ENCODE data around the gene ANKRD33B. TPM values are rescaled to one million over a fixed set of nuclear protein-coding genes. Genes with fewer than 3 reads are reported as not detected.
A peak's percentile ranks its signal among the peaks of the same experiment; 100 is the strongest.
"Not testable (repeated sequence)": the region's sequence is repeated elsewhere in the genome, so short reads cannot be mapped to it uniquely, and the experiment has no call there.

ANKRD33B gene
- total RNA-seq, 1 donor from 2014 or later = 14.2 TPM

GRCh38 chr5:10572451-10572850 is 8.6 kb downstream of the ANKRD33B start:
- peaks cover 22% of the 10 kb centered on the region for H3K4me1 ChIP-seq
- TF ChIP-seq POLR2AphosphoS5 (IDR thresholded peaks at IDR 0.05; ENCODE audit: insufficient read depth in 1 of 2, low read depth in 1 of 2) (no peak), CTCF (IDR thresholded peaks at IDR 0.05) (no peak), POLR2A (IDR thresholded peaks at IDR 0.05) (no peak)
- no peaks in the 10 kb centered on the region for H3K36me3 ChIP-seq
- H3K27ac ChIP-seq = no peak overlapping the region
- no peak overlapping the region for H3K4me3 ChIP-seq
- no peaks in the 10 kb centered on the region for H3K9me3 ChIP-seq
- intact Hi-C loops (cut with DNase I) = no loop called here
- H3K27me3 ChIP-seq = no peaks in the 10 kb centered on the region
- DNase-seq (ENCODE audit: extremely low spot score in 2 of 2) = no peak

- no peak for TF ChIP-seq CTCF (IDR thresholded peaks at IDR 0.05)
- no peak for TF ChIP-seq POLR2A (IDR thresholded peaks at IDR 0.05)
- no peak for TF ChIP-seq POLR2AphosphoS5 (IDR thresholded peaks at IDR 0.05; ENCODE audit: insufficient read depth in 1 of 2, low read depth in 1 of 2)
- Histone ChIP-seq H3K4me3 (no peak overlapping the region), H3K4me1 (peaks cover 20% of the 10 kb centered on the region), H3K27me3 (no peaks in the 10 kb centered on the region), H3K9me3 (no peaks in the 10 kb centered on the region), H3K36me3 (no peaks in the 10 kb centered on the region), H3K27ac (no peak overlapping the region)
- intact Hi-C loops (cut with DNase I) = no loop called here
- no peak for DNase-seq (ENCODE audit: extremely low spot score in 2 of 2)
These were observed 9.7 kb downstream of the ANKRD33B start for GRCh38 chr5:10573487-10574145.

- DNase-seq (ENCODE audit: extremely low spot score in 2 of 2); H3K4me3 ChIP-seq; H3K36me3 ChIP-seq; H3K27ac ChIP-seq; H3K9me3 ChIP-seq; intact Hi-C loops (cut with DNase I); H3K27me3 ChIP-seq: not testable (repeated sequence)
- peaks cover 18% of the 10 kb centered on the region for H3K4me1 ChIP-seq
These were observed 11.0 kb downstream of the ANKRD33B start for GRCh38 chr5:10574879-10575278.

GRCh38 chr5:10576121-10576789 is 12.4 kb downstream of the ANKRD33B start:
- peaks cover 21% of the 10 kb centered on the region for H3K4me1 ChIP-seq
- H3K27me3 ChIP-seq = no peaks in the 10 kb centered on the region
- H3K27ac ChIP-seq = no peak overlapping the region
- H3K36me3 ChIP-seq = no peaks in the 10 kb centered on the region
- no peaks in the 10 kb centered on the region for H3K9me3 ChIP-seq
- TF ChIP-seq POLR2AphosphoS5 (IDR thresholded peaks at IDR 0.05; ENCODE audit: insufficient read depth in 1 of 2, low read depth in 1 of 2) (no peak), CTCF (IDR thresholded peaks at IDR 0.05) (no peak), POLR2A (IDR thresholded peaks at IDR 0.05) (no peak)
- intact Hi-C loops (cut with DNase I) = no loop called here
- peak in 1 of 2 donors; percentile 10 for DNase-seq (ENCODE audit: extremely low spot score in 2 of 2)
- H3K4me3 ChIP-seq = no peak overlapping the region

GRCh38 chr5:10576790-10577189 is 12.9 kb downstream of the ANKRD33B start:
- Histone ChIP-seq H3K9me3 (no peaks in the 10 kb centered on the region), H3K4me1 (peaks cover 22% of the 10 kb centered on the region), H3K27ac (no peak overlapping the region), H3K36me3 (no peaks in the 10 kb centered on the region), H3K4me3 (no peak overlapping the region), H3K27me3 (no peaks in the 10 kb centered on the region)
- intact Hi-C loops (cut with DNase I) = no loop called here
- DNase-seq (ENCODE audit: extremely low spot score in 2 of 2) = peak in 1 of 2 donors; percentile 32
- TF ChIP-seq POLR2AphosphoS5 (IDR thresholded peaks at IDR 0.05; ENCODE audit: insufficient read depth in 1 of 2, low read depth in 1 of 2) (no peak), POLR2A (IDR thresholded peaks at IDR 0.05) (no peak), CTCF (IDR thresholded peaks at IDR 0.05) (no peak)

Measured in vagina (tissue), 2 donors.